HEK293 (cell line): ENCODE data around the gene SERPINA10.

Experiments
- CTCF ChIA-PET: fragments of 350-600 bp; formaldehyde crosslinking; extraction: SDS; loops from one replicate; lab custom pipeline; 2021; ENCODE audit warnings: antibody characterized with exemption; lab: Yijun Ruan, JAX
- POLR2A ChIA-PET: fragments of 300-600 bp; formaldehyde crosslinking; extraction: SDS; loops from one replicate; lab custom pipeline; 2020; ENCODE audit warnings: antibody characterized with exemption, inconsistent platforms; lab: Yijun Ruan, JAX
- H3K27ac ChIP-seq: fragments of 200-500 bp; sonication (Bioruptor generic); 2 replicates; pipeline ENCODE4 v1.5.1; 2014; ENCODE audit warnings: low read depth, low read length, control low read depth, inconsistent platforms; ENCODE audit errors: extremely low read depth
- H3K36me3 ChIP-seq, 2 experiments: fragments of 200-500 bp in 1 of 2; sonication (Bioruptor generic) in 1 of 2; 1 replicate in 1 of 2; 2 replicates in 1 of 2; pipeline ENCODE4 v1.5.1; 2014 to 2017; ENCODE audit warnings: inconsistent platforms in 2 of 2, low read length in 2 of 2; ENCODE audit not compliant: control insufficient read depth in 2 of 2, insufficient read depth in 1 of 2
- H3K4me1 ChIP-seq: fragments of 200-500 bp; sonication (Bioruptor generic); 2 replicates; pipeline ENCODE4 v1.5.1; 2014; ENCODE audit warnings: mild to moderate bottlenecking, low read length, inconsistent platforms; ENCODE audit not compliant: control insufficient read depth, insufficient read depth
- H3K4me3 ChIP-seq: 2 replicates; pipeline ENCODE4 v1.5.1; 2011; ENCODE audit warnings: low read depth, mild to moderate bottlenecking, control low read depth, low read length, moderate library complexity
- H3K9me3 ChIP-seq: fragments of 200-500 bp; sonication (Bioruptor generic); 2 replicates; pipeline ENCODE4 v1.5.1; 2014; ENCODE audit warnings: low read depth, low read length, inconsistent platforms; ENCODE audit not compliant: control insufficient read depth, insufficient read depth
- ATF2 ChIP-seq: fragments of 450-650 bp; formaldehyde crosslinking; IDR thresholded peaks from 2 replicates; pipeline ENCODE4 v1.5.1; 2016; ENCODE audit warnings: missing biosample characterization, missing genetic modification characterization, low read depth
- MYNN ChIP-seq: fragments of 450-650 bp; formaldehyde crosslinking; IDR thresholded peaks from 2 replicates; pipeline ENCODE4 v1.5.1; 2016; ENCODE audit warnings: missing biosample characterization, missing genetic modification characterization, borderline replicate concordance
- PRDM1 ChIP-seq: fragments of 450-650 bp; formaldehyde crosslinking; IDR thresholded peaks from 2 replicates; pipeline ENCODE4; 2016; ENCODE audit warnings: missing biosample characterization, missing genetic modification characterization
- YY2 ChIP-seq: fragments of 450-650 bp; formaldehyde crosslinking; IDR thresholded peaks from 2 replicates; pipeline ENCODE4 v1.5.1; 2016; ENCODE audit warnings: missing biosample characterization, missing genetic modification characterization
- ZBTB10 ChIP-seq: fragments of 450-650 bp; formaldehyde crosslinking; IDR thresholded peaks from 2 replicates; pipeline ENCODE4 v1.5.1; 2016; ENCODE audit warnings: missing biosample characterization, missing genetic modification characterization
- ZBTB48 ChIP-seq: fragments of 450-650 bp; formaldehyde crosslinking; IDR thresholded peaks from 2 replicates; pipeline ENCODE4 v1.5.1; 2016; ENCODE audit warnings: missing biosample characterization, missing genetic modification characterization
- ZNF169 ChIP-seq: fragments of 450-650 bp; formaldehyde crosslinking; IDR thresholded peaks from 2 replicates; pipeline ENCODE4 v1.5.1; 2016; ENCODE audit warnings: missing biosample characterization, missing genetic modification characterization
- ZNF18 ChIP-seq: fragments of 450-650 bp; formaldehyde crosslinking; IDR thresholded peaks from 2 replicates; pipeline ENCODE4 v1.5.1; 2016; ENCODE audit warnings: missing biosample characterization, missing genetic modification characterization
- ZNF214 ChIP-seq: fragments of 450-650 bp; formaldehyde crosslinking; IDR thresholded peaks from 2 replicates; pipeline ENCODE4 v1.5.1; 2017; ENCODE audit warnings: missing biosample characterization, mild to moderate bottlenecking, missing genetic modification characterization, borderline replicate concordance
- ZNF280D ChIP-seq: fragments of 450-650 bp; formaldehyde crosslinking; IDR thresholded peaks from 2 replicates; pipeline ENCODE4 v1.5.1; 2016; ENCODE audit warnings: missing biosample characterization, missing genetic modification characterization
- ZNF324 ChIP-seq: fragments of 450-650 bp; formaldehyde crosslinking; IDR thresholded peaks from 2 replicates; pipeline ENCODE4 v1.5.1; 2016; ENCODE audit warnings: missing biosample characterization, missing genetic modification characterization
- ZNF350 ChIP-seq: fragments of 450-650 bp; formaldehyde crosslinking; IDR thresholded peaks from 2 replicates; pipeline ENCODE4 v1.5.0; 2017; ENCODE audit warnings: missing biosample characterization, mild to moderate bottlenecking, missing genetic modification characterization
- ZNF391 ChIP-seq: fragments of 450-650 bp; formaldehyde crosslinking; IDR thresholded peaks from 2 replicates; pipeline ENCODE4 v1.5.1; 2016; ENCODE audit warnings: low read depth, missing biosample characterization, missing genetic modification characterization, borderline replicate concordance
- ZNF404 ChIP-seq: fragments of 450-650 bp; formaldehyde crosslinking; IDR thresholded peaks from 2 replicates; pipeline ENCODE4 v1.5.1; 2017; ENCODE audit warnings: missing biosample characterization, missing genetic modification characterization
- ZNF571 ChIP-seq: fragments of 450-650 bp; formaldehyde crosslinking; IDR thresholded peaks from 2 replicates; pipeline ENCODE4 v1.5.0; 2017; ENCODE audit warnings: missing biosample characterization, missing genetic modification characterization
- ZNF610 ChIP-seq: fragments of 450-650 bp; formaldehyde crosslinking; IDR thresholded peaks from 2 replicates; pipeline ENCODE4 v1.5.1; 2016; ENCODE audit warnings: missing biosample characterization, missing genetic modification characterization, borderline replicate concordance
- ZNF623 ChIP-seq: fragments of 450-650 bp; formaldehyde crosslinking; IDR thresholded peaks from 2 replicates; pipeline ENCODE4 v1.5.1; 2016; ENCODE audit warnings: missing biosample characterization, missing genetic modification characterization
- TF ChIP-seq, protein P1 (sequence below): sonication (generic); formaldehyde crosslinking; IDR thresholded peaks from 2 replicates; pipeline ENCODE4 v1.8.1; 2022; ENCODE audit warnings: mild to moderate bottlenecking, moderate library complexity, missing genetic modification reagents
- TF ChIP-seq, protein P2 (sequence below): fragments of 450-650 bp; formaldehyde crosslinking; IDR thresholded peaks from 2 replicates; pipeline ENCODE4 v1.5.1; 2016; ENCODE audit warnings: missing biosample characterization, missing genetic modification characterization

Gene SERPINA10

DNA sequence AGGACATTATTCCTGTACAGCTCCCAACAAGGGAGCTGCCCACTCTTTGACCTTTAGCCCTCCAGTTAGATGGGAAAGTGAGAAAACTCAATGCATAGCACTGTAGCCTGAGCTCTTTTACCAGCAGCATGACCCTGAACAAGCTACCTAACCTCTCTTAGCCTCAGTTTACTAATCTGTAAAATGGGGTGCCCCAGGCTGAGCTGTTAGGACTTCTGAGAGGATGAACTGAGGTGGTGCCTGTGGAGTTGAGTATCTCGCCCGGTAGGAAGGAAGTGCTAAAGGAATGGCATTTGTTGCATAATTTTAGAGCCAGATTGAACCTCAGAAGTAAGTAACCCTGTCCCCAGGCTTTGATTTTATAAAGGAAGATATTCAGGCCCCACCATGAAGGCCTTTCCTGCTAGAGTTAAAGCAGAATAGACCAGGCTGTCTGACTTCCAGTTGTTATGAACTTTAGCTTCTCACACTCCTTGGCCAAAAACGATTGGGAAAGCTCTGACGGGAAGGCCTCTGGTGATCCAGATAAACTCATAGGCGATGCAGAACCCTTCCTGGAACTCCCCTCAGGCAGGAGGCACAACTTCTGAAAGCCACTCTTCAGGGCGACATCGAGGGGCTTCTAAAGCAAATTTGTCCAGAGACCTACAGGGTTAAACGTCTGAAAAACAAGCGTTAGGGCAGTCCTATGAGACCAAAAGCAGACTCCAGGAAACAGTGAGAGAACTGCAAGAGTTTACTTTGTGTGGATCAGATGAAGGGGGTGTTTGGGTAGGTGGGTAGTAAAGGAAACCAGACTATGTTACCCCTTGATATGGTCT is 2.5 kb upstream of the SERPINA10 start:
- ChIA-PET CTCF (interaction anchor here (0.7 to 1.4 kb wide), 2 partner anchors 192 to 1132 kb away, joined by 3 to 4 read pairs; no protein-coding TSS in a partner anchor), POLR2A (no interaction called here)
- H3K9me3 ChIP-seq: no peaks in the 10 kb centered on the region
- H3K36me3 ChIP-seq: no peaks in the 10 kb centered on the region
- no peak overlapping the region for H3K4me3 ChIP-seq
- H3K27ac ChIP-seq: no peak overlapping the region
- TF ChIP-seq ZNF169 (tag by site-specific recombination) (no peak), ZBTB10 (tag by site-specific recombination) (no peak), MYNN (no peak), YY2 (tag by site-specific recombination) (no peak), ZNF214 (tag by site-specific recombination) (no peak), ZBTB48 (tag by site-specific recombination) (no peak), ZNF610 (tag by site-specific recombination) (no peak), ZNF350 (tag by site-specific recombination) (no peak), ZNF571 (tag by site-specific recombination) (no peak), ZNF404 (tag by site-specific recombination) (no peak), ZNF623 (tag by site-specific recombination) (no peak), ZNF391 (tag by site-specific recombination) (no peak), ATF2 (no peak), ZNF324 (tag by site-specific recombination) (no peak), ZNF18 (tag by site-specific recombination) (no peak), PRDM1 (tag by site-specific recombination) (no peak), ZNF280D (no peak)
- TF ChIP-seq, protein P1, sequence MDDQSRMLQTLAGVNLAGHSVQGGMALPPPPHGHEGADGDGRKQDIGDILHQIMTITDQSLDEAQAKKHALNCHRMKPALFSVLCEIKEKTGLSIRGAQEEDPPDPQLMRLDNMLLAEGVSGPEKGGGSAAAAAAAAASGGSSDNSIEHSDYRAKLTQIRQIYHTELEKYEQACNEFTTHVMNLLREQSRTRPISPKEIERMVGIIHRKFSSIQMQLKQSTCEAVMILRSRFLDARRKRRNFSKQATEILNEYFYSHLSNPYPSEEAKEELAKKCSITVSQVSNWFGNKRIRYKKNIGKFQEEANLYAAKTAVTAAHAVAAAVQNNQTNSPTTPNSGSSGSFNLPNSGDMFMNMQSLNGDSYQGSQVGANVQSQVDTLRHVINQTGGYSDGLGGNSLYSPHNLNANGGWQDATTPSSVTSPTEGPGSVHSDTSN (CRISPR knock-in tag): no peak
- TF ChIP-seq, protein P2, sequence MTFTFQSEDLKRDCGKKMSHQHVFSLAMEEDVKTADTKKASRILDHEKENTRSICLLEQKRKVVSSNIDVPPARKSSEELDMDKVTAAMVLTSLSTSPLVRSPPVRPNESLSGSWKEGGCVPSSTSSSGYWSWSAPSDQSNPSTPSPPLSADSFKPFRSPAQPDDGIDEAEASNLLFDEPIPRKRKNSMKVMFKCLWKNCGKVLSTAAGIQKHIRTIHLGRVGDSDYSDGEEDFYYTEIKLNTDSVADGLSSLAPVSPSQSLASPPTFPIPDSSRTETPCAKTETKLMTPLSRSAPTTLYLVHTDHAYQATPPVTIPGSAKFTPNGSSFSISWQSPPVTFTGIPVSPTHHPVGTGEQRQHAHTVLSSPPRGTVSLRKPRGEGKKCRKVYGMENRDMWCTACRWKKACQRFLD (tag by site-specific recombination): no peak
- no peaks in the 10 kb centered on the region for H3K4me1 ChIP-seq
